ENCODE data around the gene LIN28A.
"Not testable (repeated sequence)": the region's sequence is repeated elsewhere in the genome, so short reads cannot be mapped to it uniquely, and the experiment has no call there.

The LIN28A gene

GRCh38 chr1:26410706-26411623 lies at the start of gene LIN28A:
Gene LIN28A (plus strand): TSS chr1:26410817. CDS start chr1:26410892, 75 bp downstream.
- DNase-seq: no peak

GRCh38 chr1:26361605-26362122 lies 49.0 kb upstream of the LIN28A start:
- DNase-seq: no peak

- DNase-seq: no peak
These were observed 48.3 kb upstream of the LIN28A start for GRCh38 chr1:26362331-26362730.

- peak; percentile 56 for DNase-seq
These were observed 46.8 kb upstream of the LIN28A start for GRCh38 chr1:26363549-26364448.

- peak; percentile 42 for DNase-seq
These were observed 45.7 kb upstream of the LIN28A start for GRCh38 chr1:26364956-26365355.

GRCh38 chr1:26367441-26367840 lies 43.2 kb upstream of the LIN28A start:
- no peak for DNase-seq

- no peak for DNase-seq
These were observed 42.6 kb upstream of the LIN28A start for GRCh38 chr1:26368006-26368405.

GRCh38 chr1:26368486-26368885 lies 42.1 kb upstream of the LIN28A start:
- DNase-seq: no peak

- no peak for DNase-seq
These were observed 39.8 kb upstream of the LIN28A start for GRCh38 chr1:26370591-26371382.

GRCh38 chr1:26372039-26372438 lies 38.6 kb upstream of the LIN28A start:
- no peak for DNase-seq

GRCh38 chr1:26372611-26373010 lies 38.0 kb upstream of the LIN28A start, which contains the start of gene ZNF683:
Gene ZNF683 (minus strand): TSS chr1:26372750. CDS start chr1:26368571, 4,179 bp downstream.
- DNase-seq: not testable (repeated sequence)

GRCh38 chr1:26373281-26373680 lies 37.3 kb upstream of the LIN28A start:
- DNase-seq: no peak

GRCh38 chr1:26373789-26374188 lies 36.8 kb upstream of the LIN28A start:
- no peak for DNase-seq

- not testable (repeated sequence) for DNase-seq
These were observed 36.3 kb upstream of the LIN28A start for GRCh38 chr1:26374361-26374760.

GRCh38 chr1:26375081-26375480 lies 35.5 kb upstream of the LIN28A start:
- no peak for DNase-seq

- no peak for DNase-seq
These were observed 34.6 kb upstream of the LIN28A start for GRCh38 chr1:26376050-26376449.

GRCh38 chr1:26378088-26378878 lies 32.3 kb upstream of the LIN28A start:
- no peak for DNase-seq

- no peak for DNase-seq
These were observed 31.8 kb upstream of the LIN28A start for GRCh38 chr1:26378879-26379251.

GRCh38 chr1:26384076-26384475 lies 26.5 kb upstream of the LIN28A start:
- no peak for DNase-seq

- DNase-seq: not testable (repeated sequence)
These were observed 25.6 kb upstream of the LIN28A start for GRCh38 chr1:26385063-26385462.

GRCh38 chr1:26387447-26387846 lies 23.2 kb upstream of the LIN28A start:
- no peak for DNase-seq
